GM10266 (cell line): ENCODE measurements around the gene SLC4A2.

Experiments
- DNase-seq: peaks from one replicate; pipeline ENCODE4 v3.0.0; 2012; ENCODE audit errors: extremely low spot score
- TF ChIP-seq, protein P1 (sequence below): IDR thresholded peaks from 2 replicates; pipeline ENCODE4 v1.5.1; 2012; ENCODE audit warnings: mild to moderate bottlenecking, low read depth; ENCODE audit not compliant: control insufficient read depth, insufficient read depth; ENCODE audit errors: missing control alignments

The SLC4A2 gene

DNA sequence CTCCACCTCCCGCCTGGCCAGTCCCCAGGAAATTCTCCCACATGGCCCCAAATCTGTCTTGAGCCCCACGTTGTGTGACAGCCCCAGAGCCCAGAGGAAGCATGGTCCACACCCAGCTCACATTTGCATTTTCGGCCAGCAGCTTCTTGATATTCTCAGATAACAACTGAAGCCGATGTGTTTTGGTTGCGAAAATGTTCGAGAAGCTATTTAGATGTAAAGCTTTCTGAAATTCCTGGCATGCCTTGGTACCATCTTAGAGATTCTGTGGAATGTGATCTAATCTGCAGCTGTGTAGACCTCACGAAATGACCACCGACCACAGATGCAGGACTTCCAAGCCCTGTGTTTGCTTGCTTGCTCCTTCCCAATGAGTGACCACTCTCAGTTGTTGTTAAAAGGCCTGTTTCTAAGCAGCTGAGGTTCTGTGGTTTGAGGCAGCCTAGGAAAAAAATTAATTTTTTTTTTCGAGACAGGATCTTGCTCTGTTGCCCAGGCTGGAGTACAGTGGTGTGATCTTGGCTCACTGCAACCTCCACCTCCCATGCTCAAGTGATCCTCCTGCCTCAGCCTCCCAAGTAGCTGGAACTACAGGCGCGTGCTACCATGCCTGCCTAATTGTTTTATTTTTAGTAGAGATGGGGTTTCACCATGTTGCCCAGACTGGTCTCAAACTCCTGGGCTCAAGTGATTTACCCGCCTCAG lies 8.8 kb downstream of the SLC4A2 start:
- DNase-seq: no peak
- TF ChIP-seq, protein P1, sequence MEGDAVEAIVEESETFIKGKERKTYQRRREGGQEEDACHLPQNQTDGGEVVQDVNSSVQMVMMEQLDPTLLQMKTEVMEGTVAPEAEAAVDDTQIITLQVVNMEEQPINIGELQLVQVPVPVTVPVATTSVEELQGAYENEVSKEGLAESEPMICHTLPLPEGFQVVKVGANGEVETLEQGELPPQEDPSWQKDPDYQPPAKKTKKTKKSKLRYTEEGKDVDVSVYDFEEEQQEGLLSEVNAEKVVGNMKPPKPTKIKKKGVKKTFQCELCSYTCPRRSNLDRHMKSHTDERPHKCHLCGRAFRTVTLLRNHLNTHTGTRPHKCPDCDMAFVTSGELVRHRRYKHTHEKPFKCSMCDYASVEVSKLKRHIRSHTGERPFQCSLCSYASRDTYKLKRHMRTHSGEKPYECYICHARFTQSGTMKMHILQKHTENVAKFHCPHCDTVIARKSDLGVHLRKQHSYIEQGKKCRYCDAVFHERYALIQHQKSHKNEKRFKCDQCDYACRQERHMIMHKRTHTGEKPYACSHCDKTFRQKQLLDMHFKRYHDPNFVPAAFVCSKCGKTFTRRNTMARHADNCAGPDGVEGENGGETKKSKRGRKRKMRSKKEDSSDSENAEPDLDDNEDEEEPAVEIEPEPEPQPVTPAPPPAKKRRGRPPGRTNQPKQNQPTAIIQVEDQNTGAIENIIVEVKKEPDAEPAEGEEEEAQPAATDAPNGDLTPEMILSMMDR: no peak

DNA sequence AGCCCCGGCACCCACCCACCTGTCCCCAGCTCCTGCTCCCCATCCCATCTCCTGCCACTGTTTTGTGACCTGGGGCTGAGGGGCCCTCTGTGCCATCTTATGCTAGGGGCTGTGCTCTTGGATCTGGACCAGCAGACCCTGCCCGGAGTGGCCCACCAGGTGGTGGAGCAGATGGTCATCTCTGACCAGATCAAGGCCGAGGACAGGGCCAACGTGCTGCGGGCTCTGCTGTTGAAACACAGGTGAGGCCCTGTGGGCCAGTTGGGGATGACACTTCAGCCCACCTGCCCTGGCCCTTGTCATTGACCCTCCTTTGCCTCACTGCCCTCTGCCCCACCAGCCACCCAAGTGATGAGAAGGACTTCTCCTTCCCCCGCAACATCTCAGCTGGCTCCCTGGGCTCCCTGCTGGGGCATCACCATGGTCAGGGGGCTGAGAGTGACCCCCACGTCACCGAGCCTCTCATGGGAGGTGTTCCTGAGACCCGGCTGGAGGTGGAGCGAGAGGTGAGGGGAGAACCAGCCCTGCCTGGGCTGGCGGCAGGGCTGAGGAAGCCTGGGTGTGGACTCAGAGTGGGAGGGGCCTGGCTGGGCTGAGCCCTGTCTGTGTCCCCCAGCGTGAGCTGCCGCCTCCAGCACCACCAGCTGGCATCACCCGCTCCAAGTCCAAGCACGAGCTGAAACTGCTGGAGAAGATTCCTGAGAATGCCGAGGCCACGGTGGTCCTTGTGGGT lies 10.6 kb downstream of the SLC4A2 start:
- TF ChIP-seq, protein P1: no peak
- no peak for DNase-seq

DNA sequence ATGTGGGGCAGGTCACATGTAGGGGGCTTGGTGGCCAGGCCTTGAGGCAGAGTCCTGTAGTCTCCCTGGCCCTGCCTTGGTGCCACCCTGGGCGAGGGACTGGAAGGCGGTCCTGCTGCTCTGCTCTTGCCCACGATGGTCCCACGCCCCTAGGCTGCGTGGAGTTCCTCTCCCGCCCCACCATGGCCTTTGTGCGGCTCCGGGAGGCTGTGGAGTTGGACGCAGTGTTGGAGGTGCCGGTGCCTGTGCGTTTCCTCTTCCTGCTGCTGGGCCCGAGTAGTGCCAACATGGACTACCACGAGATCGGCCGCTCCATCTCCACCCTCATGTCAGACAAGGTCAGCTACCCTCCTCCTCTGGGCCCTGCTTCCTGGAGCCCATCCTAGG lies 11.2 kb downstream of the SLC4A2 start:
- no peak for DNase-seq
- TF ChIP-seq, protein P1: no peak

DNA sequence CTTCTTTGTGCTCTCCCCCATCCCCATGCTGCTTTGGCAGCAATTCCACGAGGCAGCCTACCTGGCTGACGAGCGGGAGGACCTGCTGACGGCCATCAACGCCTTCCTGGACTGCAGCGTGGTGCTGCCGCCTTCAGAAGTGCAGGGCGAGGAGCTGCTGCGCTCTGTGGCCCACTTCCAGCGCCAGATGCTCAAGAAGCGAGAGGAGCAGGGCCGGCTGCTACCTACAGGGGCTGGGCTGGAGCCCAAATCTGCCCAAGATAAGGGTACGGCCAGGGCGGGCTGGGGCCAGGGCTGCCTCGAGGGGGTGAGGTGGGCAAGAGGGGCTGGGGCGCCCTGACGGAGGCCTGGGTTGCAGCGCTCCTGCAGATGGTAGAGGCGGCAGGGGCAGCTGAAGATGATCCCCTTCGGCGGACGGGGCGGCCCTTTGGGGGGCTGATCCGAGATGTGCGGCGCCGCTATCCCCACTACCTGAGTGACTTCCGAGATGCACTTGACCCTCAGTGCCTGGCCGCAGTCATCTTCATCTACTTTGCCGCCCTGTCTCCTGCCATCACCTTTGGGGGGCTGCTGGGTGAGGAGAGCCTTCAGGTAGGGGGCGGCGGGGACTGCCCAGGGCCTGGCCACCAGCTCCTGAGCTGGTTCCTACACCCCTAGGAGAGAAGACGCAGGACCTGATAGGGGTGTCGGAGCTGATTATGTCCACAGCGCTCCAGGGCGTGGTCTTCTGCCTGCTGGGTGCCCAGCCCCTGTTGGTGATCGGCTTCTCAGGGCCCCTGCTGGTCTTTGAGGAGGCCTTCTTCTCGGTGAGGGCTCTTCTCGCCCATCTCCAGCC lies 11.9 kb downstream of the SLC4A2 start:
- TF ChIP-seq, protein P1: no peak
- DNase-seq: no peak

DNA sequence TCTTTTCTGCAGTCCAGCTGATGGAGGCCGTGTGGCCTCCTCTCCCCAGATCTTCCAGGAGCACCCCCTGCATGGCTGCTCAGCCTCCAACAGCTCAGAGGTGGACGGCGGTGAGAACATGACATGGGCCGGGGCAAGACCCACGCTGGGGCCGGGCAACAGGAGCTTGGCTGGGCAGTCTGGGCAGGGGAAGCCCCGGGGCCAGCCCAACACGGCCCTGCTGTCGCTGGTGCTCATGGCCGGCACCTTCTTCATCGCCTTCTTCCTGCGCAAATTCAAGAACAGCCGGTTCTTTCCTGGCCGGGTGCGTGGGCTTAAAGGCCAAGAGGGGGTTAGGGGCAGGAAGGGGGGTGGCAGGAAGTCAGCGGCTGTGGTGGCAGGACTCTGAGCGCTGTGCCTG lies 14.6 kb downstream of the SLC4A2 start:
- no peak for DNase-seq
- TF ChIP-seq, protein P1: no peak

DNA sequence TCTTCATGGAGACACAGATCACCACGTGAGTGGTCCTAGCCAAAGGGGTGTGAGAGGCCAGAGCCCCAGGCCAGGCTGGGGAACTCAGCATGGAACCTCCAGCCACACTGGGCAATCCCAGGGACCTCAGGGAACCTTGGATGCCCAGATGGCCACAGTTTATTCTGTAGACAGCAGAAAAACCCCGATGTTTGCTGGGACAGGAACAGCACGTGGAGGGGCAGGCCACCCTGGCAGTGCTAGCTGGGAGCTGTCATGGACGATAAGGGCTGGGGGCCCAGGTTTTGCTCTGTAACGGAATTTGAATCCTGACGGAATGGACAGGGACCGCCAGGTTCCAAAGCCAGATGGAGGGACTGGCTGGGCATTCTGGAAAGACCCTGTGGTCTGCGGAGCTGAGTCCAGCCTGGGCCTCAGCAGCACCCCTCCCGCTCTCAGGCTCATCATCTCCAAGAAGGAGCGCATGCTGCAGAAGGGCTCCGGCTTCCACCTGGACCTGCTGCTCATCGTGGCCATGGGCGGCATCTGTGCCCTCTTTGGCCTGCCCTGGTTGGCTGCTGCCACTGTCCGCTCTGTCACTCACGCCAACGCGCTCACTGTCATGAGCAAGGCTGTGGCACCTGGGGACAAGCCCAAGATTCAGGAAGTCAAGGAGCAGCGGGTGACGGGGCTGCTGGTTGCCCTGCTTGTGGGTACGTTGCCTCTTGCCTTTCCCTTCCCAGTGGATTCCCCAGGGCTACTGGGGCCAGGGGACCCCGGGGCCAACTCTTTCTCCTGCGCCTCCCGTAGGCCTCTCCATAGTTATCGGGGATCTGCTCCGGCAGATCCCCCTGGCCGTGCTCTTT lies 15.7 kb downstream of the SLC4A2 start:
- no peak for DNase-seq
- TF ChIP-seq, protein P1: no peak
